ENCODE data around the gene AMY1B.
"Not testable (repeated sequence)": the region's sequence is repeated elsewhere in the genome, so short reads cannot be mapped to it uniquely, and the experiment has no call there.

The AMY1B gene

DNA sequence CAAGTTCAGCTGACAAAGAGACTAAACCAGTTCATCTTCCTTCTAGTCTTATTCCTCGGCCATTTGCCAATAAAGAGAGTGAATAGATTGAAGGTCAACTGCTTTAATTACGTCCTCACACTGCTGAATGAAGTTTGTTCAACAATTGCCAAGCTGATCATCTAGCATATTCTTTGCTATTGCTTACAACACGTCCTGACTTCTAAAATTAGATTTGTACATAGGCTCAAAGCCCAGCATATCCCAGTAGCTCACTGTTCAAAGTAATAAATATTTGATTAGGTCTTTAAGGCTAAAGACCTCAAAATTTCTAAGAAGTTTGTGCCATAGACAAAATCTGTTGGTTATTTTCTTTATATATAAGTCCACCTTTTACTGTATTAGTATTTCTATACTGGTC lies 19.7 kb downstream of the AMY1B start:
- H3K9ac ChIP-seq (ENCODE audit: low read depth, low read length); H3K9me3 ChIP-seq (ENCODE audit: insufficient read depth, low read depth, low read length); H3K4me3 ChIP-seq (ENCODE audit: low read length); H3K27ac ChIP-seq (ENCODE audit: low read depth, low read length); H3K27me3 ChIP-seq (ENCODE audit: insufficient read depth, low read length); H3K36me3 ChIP-seq (ENCODE audit: insufficient read depth, low read length); H3K4me1 ChIP-seq (ENCODE audit: insufficient read depth, low read length): not testable (repeated sequence)
- WGBS: no CpG with 5 or more reads among the region's 3 CpGs

DNA sequence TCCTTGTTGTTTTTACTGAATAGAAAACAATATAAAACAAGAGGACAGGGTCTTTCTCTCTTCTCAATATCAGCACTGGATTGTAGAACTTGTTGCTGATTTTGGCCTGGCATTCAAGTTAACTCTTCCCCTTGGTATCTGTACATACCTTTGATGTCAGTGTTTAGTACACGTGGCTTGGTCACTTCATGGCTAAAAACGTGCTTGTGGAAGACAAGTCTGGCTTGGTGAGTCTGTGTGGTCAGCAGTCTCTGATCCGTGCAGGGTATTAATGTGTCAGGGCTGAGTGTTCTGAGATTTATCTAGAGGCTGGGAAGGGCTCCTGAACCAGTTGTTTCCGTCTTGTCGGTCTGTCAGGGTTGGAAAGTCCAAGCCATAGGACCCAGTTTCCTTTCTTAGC lies 40.5 kb downstream of the AMY1B start, which contains the start of gene AMY1A:
AMY1A (plus strand) TSS at position 301 of the 400 bp plus-strand sequence. CDS start 571 bp downstream, outside the sequence.
- H3K9me3 ChIP-seq (ENCODE audit: insufficient read depth, low read depth, low read length); H3K36me3 ChIP-seq (ENCODE audit: insufficient read depth, low read length): not testable (repeated sequence)

GRCh38 chr1:103654133-103654532 lies 41.9 kb downstream of the AMY1B start:
- not testable (repeated sequence) for H3K9ac ChIP-seq (ENCODE audit: low read depth, low read length); H3K36me3 ChIP-seq (ENCODE audit: insufficient read depth, low read length); H3K9me3 ChIP-seq (ENCODE audit: insufficient read depth, low read depth, low read length); H3K27ac ChIP-seq (ENCODE audit: low read depth, low read length); H3K4me1 ChIP-seq (ENCODE audit: insufficient read depth, low read length); H3K4me3 ChIP-seq (ENCODE audit: low read length); H3K27me3 ChIP-seq (ENCODE audit: insufficient read depth, low read length)
- no CpG with 5 or more reads among the region's 6 CpGs for WGBS

More for the DNA sequence above, 40.5 kb downstream of the AMY1B start, which contains the start of gene AMY1A:
- not testable (repeated sequence) for H3K4me3 ChIP-seq (ENCODE audit: low read length); H3K9ac ChIP-seq (ENCODE audit: low read depth, low read length); H3K4me1 ChIP-seq (ENCODE audit: insufficient read depth, low read length); H3K27me3 ChIP-seq (ENCODE audit: insufficient read depth, low read length); H3K27ac ChIP-seq (ENCODE audit: low read depth, low read length)
- WGBS: no CpG with 5 or more reads among the region's 5 CpGs

DNA sequence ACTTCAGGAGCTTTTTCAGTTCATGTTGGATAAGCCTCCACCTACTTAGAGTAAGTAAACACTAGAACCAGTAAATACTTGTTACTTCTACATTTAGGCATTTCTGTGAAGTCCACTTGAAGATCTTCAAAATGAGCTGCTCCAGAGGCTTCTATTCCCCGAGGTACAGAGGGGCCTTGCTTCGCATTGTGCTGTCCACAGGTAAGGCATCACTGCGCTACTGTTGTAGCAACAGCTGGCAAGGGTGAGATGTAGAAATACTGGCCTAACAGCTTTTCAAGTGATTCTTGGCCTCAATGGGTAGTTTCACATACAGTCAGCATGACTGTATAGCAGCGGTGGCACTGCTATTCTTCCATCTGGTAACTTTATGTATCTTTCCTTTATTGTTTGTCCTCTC lies 45.1 kb downstream of the AMY1B start:
- H3K4me1 ChIP-seq (ENCODE audit: insufficient read depth, low read length); H3K27me3 ChIP-seq (ENCODE audit: insufficient read depth, low read length); H3K36me3 ChIP-seq (ENCODE audit: insufficient read depth, low read length); H3K9me3 ChIP-seq (ENCODE audit: insufficient read depth, low read depth, low read length); H3K4me3 ChIP-seq (ENCODE audit: low read length); H3K27ac ChIP-seq (ENCODE audit: low read depth, low read length); H3K9ac ChIP-seq (ENCODE audit: low read depth, low read length): not testable (repeated sequence)
- no CpG with 5 or more reads among the region's 4 CpGs for whole genome bisulfite sequencing

DNA sequence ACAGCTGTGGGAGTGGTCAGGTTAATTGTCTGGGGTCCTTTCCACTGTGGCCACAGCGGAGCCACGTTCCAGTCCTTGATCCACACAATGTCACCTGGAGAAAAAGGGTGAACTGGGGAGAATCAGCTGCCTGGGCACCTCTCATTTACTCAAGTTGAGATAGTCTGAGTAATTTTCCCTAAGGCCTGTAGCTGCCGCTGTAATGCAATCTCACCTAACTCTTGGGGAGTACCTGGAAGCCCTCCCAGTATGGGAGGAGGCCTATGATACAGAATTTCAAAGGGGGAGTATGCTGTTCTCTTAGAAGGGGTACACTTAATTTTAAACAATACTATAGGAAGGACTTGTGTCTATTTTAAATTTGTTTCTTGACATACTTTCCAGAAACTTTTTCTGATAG lies 45.7 kb downstream of the AMY1B start:
- H3K4me1 ChIP-seq (ENCODE audit: insufficient read depth, low read length); H3K27ac ChIP-seq (ENCODE audit: low read depth, low read length); H3K36me3 ChIP-seq (ENCODE audit: insufficient read depth, low read length); H3K9ac ChIP-seq (ENCODE audit: low read depth, low read length); H3K4me3 ChIP-seq (ENCODE audit: low read length); H3K27me3 ChIP-seq (ENCODE audit: insufficient read depth, low read length); H3K9me3 ChIP-seq (ENCODE audit: insufficient read depth, low read depth, low read length): not testable (repeated sequence)
- WGBS: no CpG with 5 or more reads among the region's 3 CpGs

DNA sequence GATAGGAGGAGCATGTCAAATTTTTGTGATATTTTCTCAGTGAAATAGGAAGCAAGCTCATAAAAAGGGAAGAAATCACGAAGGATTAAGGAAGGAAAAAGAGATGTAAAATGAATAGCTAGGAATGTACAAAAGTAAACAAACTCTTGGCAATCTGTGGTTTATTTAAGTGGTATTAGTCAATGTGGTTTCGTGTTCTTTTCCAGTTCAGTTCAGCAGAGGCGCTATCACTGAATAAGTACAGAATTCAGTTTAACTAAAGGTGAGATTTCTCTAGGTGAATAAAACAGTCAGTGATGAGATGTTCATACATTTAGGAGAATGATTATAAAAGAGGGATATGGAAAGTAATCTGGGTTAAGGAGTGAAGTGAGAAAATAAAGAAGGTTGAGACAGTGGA lies 52.1 kb downstream of the AMY1B start:
- H3K4me3 ChIP-seq (ENCODE audit: low read length); H3K36me3 ChIP-seq (ENCODE audit: insufficient read depth, low read length); H3K27ac ChIP-seq (ENCODE audit: low read depth, low read length); H3K4me1 ChIP-seq (ENCODE audit: insufficient read depth, low read length); H3K9me3 ChIP-seq (ENCODE audit: insufficient read depth, low read depth, low read length); H3K27me3 ChIP-seq (ENCODE audit: insufficient read depth, low read length); H3K9ac ChIP-seq (ENCODE audit: low read depth, low read length): not testable (repeated sequence)
- no CpG with 5 or more reads among the region's 3 CpGs for WGBS

DNA sequence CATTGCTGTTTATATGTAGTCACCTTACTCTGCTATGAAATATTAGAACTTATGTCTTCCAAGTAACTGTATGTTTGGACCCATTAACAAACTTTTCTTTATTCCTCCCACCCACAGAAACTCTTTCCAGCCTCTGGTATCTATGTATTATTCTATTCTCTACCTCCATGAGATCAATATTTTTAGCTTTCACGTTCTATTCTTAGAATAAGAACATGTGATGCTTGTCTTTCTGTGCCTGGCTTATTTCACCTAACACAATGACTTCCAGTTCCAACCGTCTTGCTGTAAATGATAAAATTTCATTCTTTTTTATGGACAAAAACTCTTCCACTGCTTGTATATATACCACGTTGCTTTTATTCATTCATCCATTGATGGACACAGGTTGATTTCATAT lies 54.8 kb downstream of the AMY1B start:
- not testable (repeated sequence) for H3K4me1 ChIP-seq (ENCODE audit: insufficient read depth, low read length); H3K9me3 ChIP-seq (ENCODE audit: insufficient read depth, low read depth, low read length); H3K9ac ChIP-seq (ENCODE audit: low read depth, low read length); H3K36me3 ChIP-seq (ENCODE audit: insufficient read depth, low read length); H3K27ac ChIP-seq (ENCODE audit: low read depth, low read length); H3K27me3 ChIP-seq (ENCODE audit: insufficient read depth, low read length); H3K4me3 ChIP-seq (ENCODE audit: low read length)
- WGBS: no CpG with 5 or more reads among the region's 3 CpGs

Measured in HUES64 (cell line).